Middle frontal gyrus (tissue), 1 donor: ENCODE measurements around the gene PIGBOS1.

ENCODE experiments used
- DNase-seq: peaks from one replicate; pipeline ENCODE4 v3.0.0-alpha.2; 2015; ENCODE audit warnings: low spot score; ENCODE audit errors: extremely low spot score

The PIGBOS1 gene

DNA sequence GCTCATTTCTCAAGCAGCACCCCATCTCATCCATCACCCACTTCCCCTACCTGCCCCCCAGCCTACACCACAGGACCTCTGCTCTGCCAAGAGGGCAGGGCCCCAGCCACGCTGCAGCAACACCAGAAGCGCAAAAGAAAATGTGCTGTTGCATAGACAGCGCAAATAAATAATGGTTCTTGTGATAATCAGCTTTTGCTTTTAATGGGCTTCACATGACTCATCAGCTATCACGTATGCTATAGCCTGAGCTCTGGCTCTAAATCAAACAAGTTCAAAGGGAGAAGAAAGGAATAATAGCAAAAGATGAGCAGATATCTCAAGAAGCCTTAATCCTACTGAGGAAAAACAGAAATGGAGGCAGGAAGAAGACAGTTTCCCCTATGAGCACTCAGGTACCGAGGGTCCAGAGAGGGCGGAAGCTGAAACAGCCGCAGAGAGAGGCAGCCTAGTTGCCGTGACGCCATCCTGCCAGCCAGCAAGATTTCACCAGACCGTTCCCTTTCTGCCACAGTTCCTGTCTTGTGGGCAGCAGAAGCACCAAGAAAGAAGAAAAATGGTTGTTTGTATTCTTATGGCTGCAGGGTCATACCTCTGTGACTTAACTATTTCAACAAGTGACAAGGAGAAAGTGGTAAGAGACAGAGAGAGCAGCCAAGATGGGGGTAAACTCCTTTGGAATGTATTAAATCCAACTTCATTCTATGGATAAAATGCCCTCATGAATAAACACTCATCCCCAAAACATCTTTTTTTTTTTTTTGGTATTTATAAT lies 51.3 kb downstream of the PIGBOS1 start:
- no peak for DNase-seq
